Hepatocyte (in vitro differentiated cells): ENCODE data around the gene NRP1.

ENCODE experiments used
- CTCF ChIP-seq: fragments of 200-600 bp; sonication (generic); IDR thresholded peaks from 2 replicates; pipeline ENCODE4 v1.5.1; 2016; ENCODE audit warnings: antibody characterized with exemption, mild to moderate bottlenecking; ENCODE audit not compliant: poor library complexity
- EZH2 ChIP-seq: fragments of 200-600 bp; sonication (generic); IDR thresholded peaks from 2 replicates; pipeline ENCODE4 v1.6.1; 2016; ENCODE audit warnings: antibody characterized with exemption, mild to moderate bottlenecking, borderline replicate concordance

DNA sequence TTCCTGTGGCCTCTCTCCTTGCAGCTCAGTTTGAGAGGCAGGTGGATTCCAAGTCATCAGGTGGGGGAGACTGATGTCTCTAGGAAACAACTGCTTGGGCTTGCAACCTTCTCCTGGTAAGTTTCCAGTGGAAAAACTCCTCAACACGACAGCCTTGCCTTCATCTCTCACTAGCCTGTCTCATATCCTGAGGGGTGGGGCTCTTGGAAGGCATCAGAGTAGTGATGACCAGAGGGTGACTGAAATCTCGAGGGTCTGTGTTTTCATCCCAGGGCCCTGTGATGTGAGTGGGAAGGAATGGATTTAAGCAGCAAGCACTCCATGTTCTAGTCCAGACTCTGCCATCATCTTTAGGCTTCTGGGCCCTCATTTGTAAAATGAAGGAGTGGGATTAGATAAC lies 107.0 kb downstream of the NRP1 start:
- TF ChIP-seq CTCF, result no peak
- TF ChIP-seq EZH2, result no peak
